Mucosa of rectum (tissue), 2 donors: ENCODE measurements around the gene PXYLP1.

Experiments
- H3K27ac ChIP-seq, 2 donors: one replicate each; pipeline ENCODE4 v1.7.0; 2013; ENCODE audit warnings: inconsistent platforms in 2 of 2, low read depth in 2 of 2, low read length in 2 of 2
- H3K27me3 ChIP-seq, 2 donors: one replicate each; pipeline ENCODE4 v1.7.0; 2013; ENCODE audit warnings: low read length in 2 of 2; ENCODE audit not compliant: control insufficient read depth in 2 of 2, insufficient read depth in 2 of 2
- H3K36me3 ChIP-seq, 2 donors: one replicate each; pipeline ENCODE4 v1.7.0; 2013; ENCODE audit warnings: low read length in 2 of 2; ENCODE audit not compliant: control insufficient read depth in 2 of 2, insufficient read depth in 2 of 2
- H3K4me1 ChIP-seq, 2 donors: one replicate each; pipeline ENCODE4 v1.7.0; 2013; ENCODE audit warnings: low read length in 2 of 2, mild to moderate bottlenecking in 1 of 2; ENCODE audit not compliant: control insufficient read depth in 2 of 2, insufficient read depth in 2 of 2
- H3K4me3 ChIP-seq, 2 donors: one replicate each; pipeline ENCODE4 v1.7.0; 2013; ENCODE audit warnings: low read length in 2 of 2
- H3K9ac ChIP-seq, 2 donors: one replicate each; pipeline ENCODE4 v1.7.0; 2013; ENCODE audit warnings: low read length in 2 of 2, low read depth in 1 of 2, mild to moderate bottlenecking in 1 of 2
- H3K9me3 ChIP-seq, 2 donors: one replicate each; pipeline ENCODE4 v1.7.0; 2013; ENCODE audit warnings: low read length in 2 of 2; ENCODE audit not compliant: control insufficient read depth in 2 of 2
- donor health status: healthy.
- donor health status: Normal muscosa, but diverticular disease.

Gene PXYLP1

DNA sequence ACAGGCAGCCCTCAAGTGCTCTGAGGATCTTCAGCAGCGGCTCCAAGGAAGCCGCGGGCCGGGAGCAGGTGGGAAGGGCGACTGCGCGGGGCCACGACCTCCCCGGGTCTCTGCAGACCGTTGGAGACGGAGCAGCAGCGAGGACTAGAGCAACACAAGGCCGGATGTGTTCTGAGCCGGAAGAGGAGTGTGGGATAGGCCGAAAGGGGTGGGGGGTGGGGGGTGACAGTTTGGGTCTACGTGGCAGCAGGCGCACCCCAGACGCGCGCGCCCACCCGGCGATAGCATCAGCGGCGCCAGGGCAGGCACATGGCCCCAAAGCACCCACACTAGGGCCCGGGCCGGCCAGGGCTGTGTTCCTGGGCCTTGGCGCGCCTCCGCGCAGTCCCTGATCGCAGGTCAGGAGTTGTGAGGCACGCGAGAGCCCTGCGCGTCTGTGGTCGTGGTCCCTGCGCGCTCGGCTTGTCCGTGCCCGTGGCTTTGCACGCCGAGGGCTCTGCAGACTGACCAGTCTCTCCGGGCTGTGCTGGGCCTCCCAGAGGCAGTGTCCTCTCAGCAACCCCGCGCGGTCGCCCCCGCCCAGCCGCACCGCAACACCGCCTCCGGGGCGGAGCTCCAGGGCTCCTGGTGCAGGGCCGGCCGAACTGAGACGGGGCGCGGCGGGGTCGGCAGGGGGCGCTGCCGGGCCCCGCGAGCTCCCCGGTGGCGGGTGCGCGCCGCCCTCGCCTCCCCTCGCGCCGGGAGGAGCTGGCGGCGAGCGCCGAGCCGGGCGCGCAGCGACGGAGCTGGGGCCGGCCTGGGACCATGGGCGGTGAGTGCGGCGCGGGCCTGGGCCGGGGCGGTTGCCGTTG lies at the start of gene PXYLP1:
Gene PXYLP1 (plus strand): TSS at position 725 of the 851 bp plus-strand sequence. CDS start 28,351 bp downstream, outside the sequence.
- no peaks in the 10 kb centered on the region for H3K27me3 ChIP-seq
- H3K9ac ChIP-seq, result peak within 1 kb of the TSS; percentile 83 to 85
- peak within 1 kb of the TSS; percentile 78 to 83 for H3K4me3 ChIP-seq
- peaks cover 11 to 13% of the 10 kb centered on the region in 2 donors for H3K4me1 ChIP-seq
- H3K9me3 ChIP-seq, result no peaks in the 10 kb centered on the region
- no peaks in the 10 kb centered on the region for H3K36me3 ChIP-seq
- H3K27ac ChIP-seq, result peak within 1 kb of the TSS; percentile 69 to 91

- no peaks in the 10 kb centered on the region for H3K36me3 ChIP-seq
- no peak overlapping the region for H3K27ac ChIP-seq
- H3K4me3 ChIP-seq, result no peak overlapping the region
- peaks cover 0 to 5% of the 10 kb centered on the region in 2 donors for H3K27me3 ChIP-seq
- H3K4me1 ChIP-seq, result no peaks in the 10 kb centered on the region
- no peak overlapping the region for H3K9ac ChIP-seq
- H3K9me3 ChIP-seq, result no peaks in the 10 kb centered on the region
Measured at GRCh38 chr3:141183606-141184005, 48.0 kb upstream of the PXYLP1 start.

- H3K4me1 ChIP-seq, result no peaks in the 10 kb centered on the region
- peaks cover 0 to 5% of the 10 kb centered on the region in 2 donors for H3K27me3 ChIP-seq
Measured at GRCh38 chr3:141184430-141184829, 47.2 kb upstream of the PXYLP1 start.

GRCh38 chr3:141191097-141191749 lies 40.4 kb upstream of the PXYLP1 start:
- H3K27ac ChIP-seq, result no peak overlapping the region
- no peaks in the 10 kb centered on the region for H3K4me1 ChIP-seq
- H3K36me3 ChIP-seq, result no peaks in the 10 kb centered on the region
- H3K27me3 ChIP-seq, result peaks cover 7 to 8% of the 10 kb centered on the region in 2 donors
- H3K4me3 ChIP-seq, result no peak overlapping the region
- no peaks in the 10 kb centered on the region for H3K9me3 ChIP-seq
- no peak overlapping the region for H3K9ac ChIP-seq

More at GRCh38 chr3:141184430-141184829, 47.2 kb upstream of the PXYLP1 start:
- Histone ChIP-seq H3K9me3 (no peaks in the 10 kb centered on the region), H3K4me3 (no peak overlapping the region), H3K36me3 (no peaks in the 10 kb centered on the region), H3K9ac (no peak overlapping the region), H3K27ac (no peak overlapping the region)

- no peak overlapping the region for H3K9ac ChIP-seq
- no peaks in the 10 kb centered on the region for H3K4me1 ChIP-seq
- no peak overlapping the region for H3K4me3 ChIP-seq
- H3K27me3 ChIP-seq, result peaks cover 7 to 8% of the 10 kb centered on the region in 2 donors
- no peak overlapping the region for H3K27ac ChIP-seq
- no peaks in the 10 kb centered on the region for H3K36me3 ChIP-seq
- no peaks in the 10 kb centered on the region for H3K9me3 ChIP-seq
Measured at GRCh38 chr3:141192345-141192744, 39.3 kb upstream of the PXYLP1 start.

GRCh38 chr3:141193066-141193830 lies 38.4 kb upstream of the PXYLP1 start:
- H3K4me1 ChIP-seq, result no peaks in the 10 kb centered on the region
- no peak overlapping the region for H3K4me3 ChIP-seq
- H3K27me3 ChIP-seq, result peaks cover 6 to 7% of the 10 kb centered on the region in 2 donors
- H3K9me3 ChIP-seq, result no peaks in the 10 kb centered on the region
- H3K9ac ChIP-seq, result no peak overlapping the region
- H3K36me3 ChIP-seq, result no peaks in the 10 kb centered on the region
- H3K27ac ChIP-seq, result no peak overlapping the region

- Histone ChIP-seq H3K27me3 (no peaks in the 10 kb centered on the region), H3K9me3 (no peaks in the 10 kb centered on the region), H3K27ac (no peak overlapping the region), H3K36me3 (no peaks in the 10 kb centered on the region), H3K4me1 (no peaks in the 10 kb centered on the region), H3K4me3 (no peak overlapping the region), H3K9ac (no peak overlapping the region)
Measured at GRCh38 chr3:141201122-141201521, 30.5 kb upstream of the PXYLP1 start.

GRCh38 chr3:141202682-141203081 lies 28.9 kb upstream of the PXYLP1 start:
- Histone ChIP-seq H3K27ac (no peak overlapping the region), H3K9ac (no peak overlapping the region), H3K36me3 (no peaks in the 10 kb centered on the region), H3K9me3 (no peaks in the 10 kb centered on the region), H3K27me3 (no peaks in the 10 kb centered on the region), H3K4me1 (no peaks in the 10 kb centered on the region), H3K4me3 (no peak overlapping the region)

DNA sequence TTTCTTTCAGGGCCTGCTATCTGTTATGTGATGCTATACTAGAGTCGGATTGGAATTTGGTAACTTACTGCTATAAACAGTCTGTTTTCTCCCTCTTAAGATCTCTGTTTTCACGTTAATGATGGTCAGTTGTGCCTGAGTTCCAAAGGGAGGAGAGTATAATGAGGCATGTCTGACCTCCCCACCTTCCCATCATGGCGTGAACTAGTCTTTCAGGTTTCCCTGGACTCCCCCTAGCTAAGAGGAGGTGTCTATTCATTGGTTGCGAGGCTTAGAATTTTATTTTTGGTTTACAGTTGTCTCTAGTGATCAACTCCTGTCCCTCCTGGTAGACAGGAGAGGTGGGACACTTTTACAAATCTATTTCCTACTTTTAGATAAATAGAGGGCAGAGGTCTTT lies 27.8 kb upstream of the PXYLP1 start:
- H3K27me3 ChIP-seq, result no peaks in the 10 kb centered on the region
- H3K27ac ChIP-seq, result no peak overlapping the region
- no peaks in the 10 kb centered on the region for H3K36me3 ChIP-seq
- no peak overlapping the region for H3K4me3 ChIP-seq
- H3K9me3 ChIP-seq, result no peaks in the 10 kb centered on the region
- H3K9ac ChIP-seq, result no peak overlapping the region
- no peaks in the 10 kb centered on the region for H3K4me1 ChIP-seq

- H3K9me3 ChIP-seq, result no peaks in the 10 kb centered on the region
- no peaks in the 10 kb centered on the region for H3K36me3 ChIP-seq
- no peak overlapping the region for H3K27ac ChIP-seq
- H3K27me3 ChIP-seq, result no peaks in the 10 kb centered on the region
- no peaks in the 10 kb centered on the region for H3K4me1 ChIP-seq
- H3K4me3 ChIP-seq, result no peak overlapping the region
- H3K9ac ChIP-seq, result no peak overlapping the region
Measured at GRCh38 chr3:141204343-141204742, 27.3 kb upstream of the PXYLP1 start.
